Calu3 (cell line): ENCODE results near the gene PLK1. TPM values are rescaled to one million over a fixed set of nuclear protein-coding genes. Genes with fewer than 3 reads are reported as not detected.

Source experiments
- BruUV-seq: library from RNA; stranded (reverse); fragments of 400-500 nt; replicated peaks from 2 replicates; lab custom pipeline; 2021; lab: Mats Ljungman, UMichigan
- CTCF ChIA-PET: fragments of 300-600 bp; sonication (Branson Sonifier 250); formaldehyde crosslinking; loops from one replicate; lab custom pipeline; 2022; ENCODE audit warnings: antibody characterized with exemption; lab: Charles Lee
- DNase-seq: peaks from one replicate; pipeline ENCODE4 v3.0.0; 2022
- H3K27ac Mint-ChIP-seq: one replicate; pipeline ENCODE4 v1.8.0; 2022; ENCODE audit warnings: mixed read lengths; ENCODE audit not compliant: unreplicated experiment
- H3K27me3 Mint-ChIP-seq: one replicate; pipeline ENCODE4 v1.8.0; 2022; ENCODE audit warnings: mixed read lengths; ENCODE audit not compliant: unreplicated experiment
- H3K36me3 Mint-ChIP-seq: one replicate; pipeline ENCODE4 v1.8.0; 2022; ENCODE audit warnings: mild to moderate bottlenecking, moderate library complexity, mixed read lengths; ENCODE audit not compliant: insufficient read depth, unreplicated experiment
- H3K4me1 Mint-ChIP-seq: one replicate; pipeline ENCODE4 v1.8.0; 2022; ENCODE audit warnings: mild to moderate bottlenecking, low read depth, mixed read lengths; ENCODE audit not compliant: unreplicated experiment
- H3K4me3 Mint-ChIP-seq: one replicate; pipeline ENCODE4 v1.8.0; 2022; ENCODE audit warnings: mild to moderate bottlenecking, low read depth, moderate library complexity, mixed read lengths; ENCODE audit not compliant: unreplicated experiment
- H3K9me3 Mint-ChIP-seq: one replicate; pipeline ENCODE4 v1.8.0; 2022; ENCODE audit warnings: low read depth, mixed read lengths; ENCODE audit not compliant: unreplicated experiment
- intact Hi-C: fragments of 100-400 bp; cut with micrococcal nuclease; formaldehyde crosslinking; loops from one replicate; pipeline ENCODE4 v1.10.0; 2022; ENCODE audit not compliant: unreplicated experiment
- total RNA-seq: library from RNA; stranded (reverse); gene quantifications from 2 replicates; pipeline ENCODE4 v1.2.3, GENCODE V29; 2022
- TF ChIP-seq, protein P1 (sequence below): fragments of 200-600 bp; IDR thresholded peaks from one replicate; pipeline ENCODE4 v1.8.0; 2022; ENCODE audit warnings: antibody characterized with exemption; ENCODE audit not compliant: unreplicated experiment

The PLK1 gene
- total RNA-seq, 1 experiment from 2014 or later: 136 TPM

DNA sequence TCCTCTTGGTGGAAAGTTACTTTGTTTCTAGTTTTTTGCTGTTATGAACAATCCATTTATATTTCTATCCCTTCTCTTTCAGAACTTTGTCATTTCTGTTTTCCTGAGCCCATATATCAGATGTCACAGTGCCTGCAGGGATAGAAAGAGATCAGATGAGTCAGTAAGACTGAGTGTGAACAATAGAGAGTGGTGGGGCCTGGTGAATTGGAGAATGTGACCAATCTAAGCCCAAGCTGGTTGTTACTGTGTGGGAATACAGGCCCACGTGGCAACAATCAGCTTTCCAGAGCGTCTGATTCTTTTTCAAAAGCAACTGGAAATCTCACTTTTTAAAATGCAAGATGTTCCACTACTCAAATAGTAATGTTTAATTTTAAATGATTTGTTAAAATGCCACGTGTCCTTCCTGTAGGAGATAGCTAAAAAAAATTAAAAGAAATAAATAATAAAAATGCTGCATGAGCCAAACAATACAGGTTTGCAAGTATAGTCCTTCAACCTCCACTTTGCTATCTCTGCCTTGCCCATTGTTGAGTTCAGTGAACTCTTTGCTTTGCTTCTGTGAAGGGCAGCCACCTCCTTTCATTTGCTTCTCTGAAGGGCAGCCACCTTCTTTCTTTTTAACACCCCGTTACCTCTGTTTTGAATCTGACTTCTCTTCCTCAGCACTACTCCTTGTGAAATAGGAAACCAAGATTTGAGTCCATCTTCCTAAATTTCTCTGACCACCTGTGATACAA lies 27.8 kb upstream of the PLK1 start:
- H3K4me1 Mint-ChIP-seq: peaks cover 9% of the 10 kb centered on the region
- peak overlapping the region; percentile 38 for H3K27ac Mint-ChIP-seq
- intact Hi-C loops: no loop called here
- H3K27me3 Mint-ChIP-seq: no peaks in the 10 kb centered on the region
- DNase-seq: no peak
- no peak overlapping the region for H3K4me3 Mint-ChIP-seq
- no peaks in the 10 kb centered on the region for H3K9me3 Mint-ChIP-seq
- TF ChIP-seq, protein P1, sequence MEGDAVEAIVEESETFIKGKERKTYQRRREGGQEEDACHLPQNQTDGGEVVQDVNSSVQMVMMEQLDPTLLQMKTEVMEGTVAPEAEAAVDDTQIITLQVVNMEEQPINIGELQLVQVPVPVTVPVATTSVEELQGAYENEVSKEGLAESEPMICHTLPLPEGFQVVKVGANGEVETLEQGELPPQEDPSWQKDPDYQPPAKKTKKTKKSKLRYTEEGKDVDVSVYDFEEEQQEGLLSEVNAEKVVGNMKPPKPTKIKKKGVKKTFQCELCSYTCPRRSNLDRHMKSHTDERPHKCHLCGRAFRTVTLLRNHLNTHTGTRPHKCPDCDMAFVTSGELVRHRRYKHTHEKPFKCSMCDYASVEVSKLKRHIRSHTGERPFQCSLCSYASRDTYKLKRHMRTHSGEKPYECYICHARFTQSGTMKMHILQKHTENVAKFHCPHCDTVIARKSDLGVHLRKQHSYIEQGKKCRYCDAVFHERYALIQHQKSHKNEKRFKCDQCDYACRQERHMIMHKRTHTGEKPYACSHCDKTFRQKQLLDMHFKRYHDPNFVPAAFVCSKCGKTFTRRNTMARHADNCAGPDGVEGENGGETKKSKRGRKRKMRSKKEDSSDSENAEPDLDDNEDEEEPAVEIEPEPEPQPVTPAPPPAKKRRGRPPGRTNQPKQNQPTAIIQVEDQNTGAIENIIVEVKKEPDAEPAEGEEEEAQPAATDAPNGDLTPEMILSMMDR: no peak
- CTCF ChIA-PET: interaction anchor here (0.7 kb wide), 1 partner anchor 46 kb away, joined by 4 read pairs; no protein-coding TSS in a partner anchor
- H3K36me3 Mint-ChIP-seq: peaks cover 65% of the 10 kb centered on the region
- BruUV-seq: no TSS peak

DNA sequence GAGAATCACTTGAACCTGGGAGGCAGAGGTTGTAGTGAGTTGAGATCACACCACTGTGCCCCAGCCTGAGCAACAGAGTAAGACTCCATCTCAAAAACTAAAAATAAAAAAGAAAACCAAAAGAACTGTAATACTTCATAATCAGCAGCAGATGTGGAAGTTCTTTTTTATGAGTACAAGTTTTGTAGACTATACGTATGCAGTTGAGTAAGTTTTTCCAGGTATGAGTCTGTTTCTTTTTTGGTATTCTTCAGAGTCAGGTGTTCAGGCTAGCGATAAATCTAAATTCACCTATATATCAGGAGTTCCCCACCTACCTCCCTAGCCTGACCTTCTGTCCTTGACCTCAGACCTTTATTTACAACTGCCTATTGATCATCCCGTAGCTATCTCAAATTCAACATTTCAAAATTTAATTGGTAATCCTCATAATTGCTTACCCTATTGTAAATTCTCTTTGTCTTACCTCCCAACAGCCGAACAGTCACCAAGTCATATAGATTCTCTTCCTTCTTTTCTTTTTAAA lies 26.7 kb upstream of the PLK1 start:
- BruUV-seq: no TSS peak
- Mint-ChIP-seq H3K27me3 (no peaks in the 10 kb centered on the region), H3K4me3 (no peak overlapping the region), H3K9me3 (no peaks in the 10 kb centered on the region), H3K36me3 (peaks cover 58% of the 10 kb centered on the region), H3K4me1 (peaks cover 9% of the 10 kb centered on the region), H3K27ac (no peak overlapping the region)
- intact Hi-C loops: no loop called here
- no peak for DNase-seq
- TF ChIP-seq, protein P1: no peak
- CTCF ChIA-PET: interaction anchor here (0.7 kb wide), 1 partner anchor 47 kb away, joined by 4 read pairs; no protein-coding TSS in a partner anchor

DNA sequence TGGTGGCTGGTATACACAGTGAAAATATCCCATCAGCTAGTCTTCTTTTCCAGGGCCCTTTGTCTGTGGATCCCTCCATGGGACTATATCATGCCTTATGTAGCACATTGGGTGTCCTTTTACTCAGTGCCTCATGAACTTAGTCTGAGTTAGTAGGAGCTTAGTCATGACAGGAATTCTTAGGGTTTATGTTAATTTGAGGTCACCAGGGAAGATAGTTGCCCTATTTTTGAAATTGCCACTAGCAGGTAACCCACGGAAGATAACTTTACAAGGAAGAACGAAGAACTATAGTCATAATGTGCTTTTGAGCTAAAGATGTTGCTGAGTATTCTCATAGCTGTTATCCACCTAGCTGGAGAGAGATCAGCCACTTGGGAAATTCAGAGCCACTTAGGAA lies 14.8 kb upstream of the PLK1 start:
- H3K27me3 Mint-ChIP-seq: no peaks in the 10 kb centered on the region
- peaks cover 35% of the 10 kb centered on the region for H3K36me3 Mint-ChIP-seq
- TF ChIP-seq, protein P1: no peak
- no peaks in the 10 kb centered on the region for H3K9me3 Mint-ChIP-seq
- H3K4me3 Mint-ChIP-seq: no peak overlapping the region
- H3K4me1 Mint-ChIP-seq: peaks cover under 1% of the 10 kb centered on the region
- DNase-seq: no peak
- no TSS peak for BruUV-seq
- H3K27ac Mint-ChIP-seq: no peak overlapping the region
- intact Hi-C loops: no loop called here
- CTCF ChIA-PET: no interaction called here

DNA sequence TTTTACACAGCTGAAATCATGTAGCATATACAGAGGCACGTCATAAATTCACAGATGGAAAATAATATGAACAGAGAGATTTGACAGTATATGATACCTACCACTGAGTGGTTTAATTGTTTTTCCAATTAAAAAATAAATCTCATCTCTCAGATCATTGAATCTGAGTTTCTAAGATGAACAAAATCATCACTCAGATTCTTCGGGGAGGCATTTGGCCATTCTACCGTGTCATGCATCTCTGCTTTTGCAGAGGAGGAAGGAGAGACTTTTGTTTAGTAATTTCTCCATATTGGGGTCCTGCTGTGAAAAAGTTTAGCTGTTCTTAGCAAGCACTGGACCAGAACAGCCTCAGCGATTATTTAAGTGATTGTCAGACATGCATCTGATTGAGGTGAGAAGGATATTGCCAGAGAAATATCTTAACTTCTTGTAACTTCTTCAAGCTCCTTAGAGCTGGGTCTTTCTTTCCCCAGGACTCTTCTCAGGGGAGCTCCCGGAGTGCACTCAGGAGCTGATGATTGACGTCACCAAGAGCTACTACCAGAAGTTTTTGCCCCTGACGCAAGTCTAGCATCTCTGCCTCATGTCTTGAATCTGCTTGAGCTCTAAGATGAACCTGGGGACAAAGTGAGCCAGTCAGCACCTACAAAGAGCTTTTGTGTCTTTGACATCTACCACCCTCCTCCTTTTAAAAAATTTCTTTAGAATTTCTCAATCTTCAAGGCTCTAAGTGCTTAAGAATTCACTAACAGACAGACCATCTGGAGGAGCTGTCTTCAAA lies 11.9 kb upstream of the PLK1 start:
- no peak for DNase-seq
- intact Hi-C loops: no loop called here
- H3K9me3 Mint-ChIP-seq: no peaks in the 10 kb centered on the region
- peaks cover 12% of the 10 kb centered on the region for H3K4me1 Mint-ChIP-seq
- H3K27me3 Mint-ChIP-seq: no peaks in the 10 kb centered on the region
- H3K36me3 Mint-ChIP-seq: peaks cover 30% of the 10 kb centered on the region
- CTCF ChIA-PET: no interaction called here
- no peak overlapping the region for H3K27ac Mint-ChIP-seq
- H3K4me3 Mint-ChIP-seq: no peak overlapping the region
- no TSS peak for BruUV-seq
- TF ChIP-seq, protein P1: no peak
